Gastrocnemius medialis (tissue), 4 donors: Measurements from ENCODE around the gene KCNE1. TPM values are rescaled to one million over a fixed set of nuclear protein-coding genes. Genes with fewer than 3 reads are reported as not detected.
A peak's percentile ranks its signal among the peaks of the same experiment; 100 is the strongest.

Source experiments
- ATAC-seq, 2 donors: fragments of 150-250 bp; one replicate each; pipeline ENCODE4 v1.9.1; 2016
- DNase-seq, 2 donors: peaks; one replicate each; pipeline ENCODE4 v3.0.0-alpha.2; 2019
- H3K27ac ChIP-seq, 4 donors: fragments of 200-600 bp; sonication (generic); 1 replicate in 1 of 4; 2 replicates in 3 of 4; pipeline ENCODE4 v1.5.1; 2016 to 2018; ENCODE audit warnings: mild to moderate bottlenecking in 2 of 4, moderate library complexity in 1 of 4
- H3K27me3 ChIP-seq, 3 donors: fragments of 200-600 bp; sonication (generic) in 2 of 3; 1 replicate in 1 of 3; 2 replicates in 2 of 3; pipeline versions ENCODE4 v1.5.1 to v1.6.0; 2016 to 2019; ENCODE audit warnings: mild to moderate bottlenecking in 1 of 3, moderate library complexity in 1 of 3
- H3K36me3 ChIP-seq, 2 donors: fragments of 200-600 bp; sonication (generic) in 1 of 2; one replicate each; pipeline ENCODE4 v1.5.1; 2017 to 2018
- H3K4me1 ChIP-seq, 2 donors: fragments of 200-600 bp; sonication (generic) in 1 of 2; one replicate each; pipeline ENCODE4 v1.5.1; 2016 to 2017; ENCODE audit warnings: mild to moderate bottlenecking in 2 of 2
- H3K4me3 ChIP-seq, 4 donors: fragments of 200-600 bp; sonication (generic) in 3 of 4; 1 replicate in 1 of 4; 2 replicates in 3 of 4; pipeline ENCODE4 v1.5.1; 2016 to 2019; ENCODE audit warnings: mild to moderate bottlenecking in 2 of 4
- H3K9me3 ChIP-seq, 3 donors: fragments of 200-600 bp; sonication (generic) in 2 of 3; 1 replicate in 1 of 3; 2 replicates in 2 of 3; pipeline ENCODE4 v1.5.1; 2016 to 2019
- CTCF ChIP-seq, 5 experiments: fragments of 450-650 bp in 3 of 5; fragments of 200-600 bp in 2 of 5; sonication (generic) in 2 of 5; IDR thresholded peaks in 4 of 5; conservative IDR thresholded peaks in 1 of 5; 1 replicate in 4 of 5; 2 replicates in 1 of 5; pipeline ENCODE4 v1.5.1; 2016 to 2019; ENCODE audit warnings: antibody characterized with exemption in 5 of 5, mild to moderate bottlenecking in 3 of 5, moderate library complexity in 3 of 5
- POLR2A ChIP-seq, 2 donors: fragments of 450-650 bp; IDR thresholded peaks; one replicate each; pipeline ENCODE4 v1.6.1; 2017; ENCODE audit warnings: antibody characterized with exemption in 2 of 2, mild to moderate bottlenecking in 2 of 2, moderate library complexity in 2 of 2
- in situ Hi-C, 4 donors: fragments of 200-750 bp; cut with MboI; loops; one replicate each; pipeline versions ENCODE4 v1.15.0 to v1.8.0; 2017; ENCODE audit warnings: low sequenced_read_pairs in 4 of 4
- intact Hi-C: fragments of 100-400 bp; cut with DNase I; formaldehyde crosslinking; loops from one replicate; pipeline ENCODE4 v1.15.1; 2023; ENCODE audit warnings: low total_unique reads
- total RNA-seq, 4 donors: library from RNA; depleted of rRNA; stranded (reverse); fragments of >200 nt; gene quantifications; one replicate each; pipeline versions ENCODE4 v1.1.0 to v1.2.3, GENCODE V29; 2016

KCNE1 gene
- total RNA-seq, 4 donors from 2014 or later: 0.22 to 2.9 TPM; not detected in 2

GRCh38 chr21:34526618-34527290, 14.7 kb upstream of the KCNE1 start:
- Histone ChIP-seq H3K36me3 (peaks cover 0 to 17% of the 10 kb centered on the region in 2 donors), H3K27me3 (no peaks in the 10 kb centered on the region), H3K4me3 (peak overlapping the region; percentile 30 to 49 (median 43)), H3K27ac (peak overlapping the region; percentile 57 to 73 (median 68)), H3K4me1 (peaks cover 25 to 30% of the 10 kb centered on the region in 2 donors), H3K9me3 (no peaks in the 10 kb centered on the region)
- ATAC-seq (peak; percentile 84 to 87), DNase-seq (peak; percentile 33 to 41)
- TF ChIP-seq CTCF (IDR thresholded peaks at IDR 0.05 in 4 of 5, conservative IDR thresholded peaks at IDR 0.05 in 1 of 5) (no peak), POLR2A (IDR thresholded peaks at IDR 0.05) (peak in 1 of 2 donors; percentile 54)
- in situ Hi-C loops: no loop called here
- intact Hi-C loops: no loop called here

GRCh38 chr21:34526241-34526617, 14.2 kb upstream of the KCNE1 start:
- Histone ChIP-seq H3K27me3 (no peaks in the 10 kb centered on the region), H3K4me1 (peaks cover 25 to 30% of the 10 kb centered on the region in 2 donors), H3K9me3 (no peaks in the 10 kb centered on the region), H3K27ac (peak overlapping the region; percentile 57 to 73 (median 68)), H3K36me3 (peaks cover 0 to 22% of the 10 kb centered on the region in 2 donors), H3K4me3 (peak overlapping the region; percentile 30 to 49 (median 43))
- TF ChIP-seq POLR2A (IDR thresholded peaks at IDR 0.05): no peak
- no peak for TF ChIP-seq CTCF (IDR thresholded peaks at IDR 0.05 in 4 of 5, conservative IDR thresholded peaks at IDR 0.05 in 1 of 5)
- intact Hi-C loops (no loop called here), in situ Hi-C loops (no loop called here)
- no peak for ATAC-seq
- no peak for DNase-seq

- no peaks in the 10 kb centered on the region for H3K27me3 ChIP-seq
- H3K36me3 ChIP-seq: peaks cover 0 to 35% of the 10 kb centered on the region in 2 donors
- ATAC-seq: no peak
- H3K4me3 ChIP-seq: peak overlapping the region; percentile 6 to 44 (median 26)
- in situ Hi-C loops: no loop called here
- TF ChIP-seq POLR2A (IDR thresholded peaks at IDR 0.05): no peak
- no peak for TF ChIP-seq CTCF (IDR thresholded peaks at IDR 0.05 in 4 of 5, conservative IDR thresholded peaks at IDR 0.05 in 1 of 5)
- peak overlapping the region in 2 of 4 donors; percentile 64 to 73 for H3K27ac ChIP-seq
- peaks cover 25 to 30% of the 10 kb centered on the region in 2 donors for H3K4me1 ChIP-seq
- H3K9me3 ChIP-seq: no peaks in the 10 kb centered on the region
- intact Hi-C loops: no loop called here
- DNase-seq: no peak
These were observed 12.9 kb upstream of the KCNE1 start for GRCh38 chr21:34524646-34525601.

GRCh38 chr21:34523019-34523555, 11.1 kb upstream of the KCNE1 start:
- Histone ChIP-seq H3K9me3 (no peaks in the 10 kb centered on the region), H3K4me3 (no peak overlapping the region), H3K27ac (peak overlapping the region in 1 of 4 donors; percentile 10), H3K27me3 (no peaks in the 10 kb centered on the region), H3K36me3 (peaks cover 0 to 36% of the 10 kb centered on the region in 2 donors), H3K4me1 (peaks cover 24 to 30% of the 10 kb centered on the region in 2 donors)
- no peak for DNase-seq
- TF ChIP-seq CTCF (IDR thresholded peaks at IDR 0.05 in 4 of 5, conservative IDR thresholded peaks at IDR 0.05 in 1 of 5) (no peak), POLR2A (IDR thresholded peaks at IDR 0.05) (no peak)
- intact Hi-C loops: no loop called here
- in situ Hi-C loops: no loop called here
- no peak for ATAC-seq
